Astrocyte (in vitro differentiated cells and primary cell): ENCODE data around the gene AMDHD1.

Experiments used
- CTCF ChIP-seq: IDR thresholded peaks from 2 replicates; pipeline ENCODE4 v1.5.1; 2011; ENCODE audit warnings: low read depth, mild to moderate bottlenecking, inconsistent platforms, low read length, moderate library complexity; ENCODE audit not compliant: insufficient read depth
- EZH2 ChIP-seq: IDR thresholded peaks from 2 replicates; pipeline ENCODE4 v1.6.1; 2012; ENCODE audit warnings: mild to moderate bottlenecking, low read length, inconsistent platforms; ENCODE audit not compliant: insufficient read depth

GRCh38 chr12:95960241-95960640, 17.1 kb downstream of the AMDHD1 start:
- TF ChIP-seq CTCF (no peak), EZH2 (no peak)
